ENCODE results near the gene ATRX.
"Not testable (repeated sequence)": the region's sequence is repeated elsewhere in the genome, so short reads cannot be mapped to it uniquely, and the experiment has no call there.

Gene ATRX

GRCh38 chrX:77621453-77621852, 164.6 kb downstream of the ATRX start:
- not testable (repeated sequence) for DNase-seq (ENCODE audit: low read depth)

GRCh38 chrX:77617206-77617605, 168.8 kb downstream of the ATRX start:
- no peak for DNase-seq (ENCODE audit: low read depth)

- no peak for DNase-seq (ENCODE audit: low read depth)
These were observed 182.2 kb downstream of the ATRX start for GRCh38 chrX:77603635-77604336.

- no peak for DNase-seq (ENCODE audit: low read depth)
These were observed 188.5 kb downstream of the ATRX start for GRCh38 chrX:77597511-77597910.

GRCh38 chrX:77597090-77597489, 188.9 kb downstream of the ATRX start:
- DNase-seq (ENCODE audit: low read depth), result no peak

- DNase-seq (ENCODE audit: low read depth), result no peak
These were observed 190.2 kb downstream of the ATRX start for GRCh38 chrX:77595848-77596247.

- DNase-seq (ENCODE audit: low read depth), result no peak
These were observed 213.7 kb downstream of the ATRX start for GRCh38 chrX:77572322-77572721.

GRCh38 chrX:77565278-77565677, 220.7 kb downstream of the ATRX start:
- no peak for DNase-seq (ENCODE audit: low read depth)

GRCh38 chrX:77564823-77565222, 221.2 kb downstream of the ATRX start:
- no peak for DNase-seq (ENCODE audit: low read depth)

- DNase-seq (ENCODE audit: low read depth), result no peak
These were observed 224.6 kb downstream of the ATRX start for GRCh38 chrX:77561372-77561771.

- DNase-seq (ENCODE audit: low read depth), result no peak
These were observed 229.7 kb downstream of the ATRX start for GRCh38 chrX:77556276-77556675.

- DNase-seq (ENCODE audit: low read depth), result no peak
These were observed 237.3 kb downstream of the ATRX start for GRCh38 chrX:77548751-77549150.

- not testable (repeated sequence) for DNase-seq (ENCODE audit: low read depth)
These were observed 246.2 kb downstream of the ATRX start for GRCh38 chrX:77539778-77540177.

- DNase-seq (ENCODE audit: low read depth), result not testable (repeated sequence)
These were observed 254.8 kb downstream of the ATRX start for GRCh38 chrX:77531261-77531660.

- no peak for DNase-seq (ENCODE audit: low read depth)
These were observed 258.0 kb downstream of the ATRX start for GRCh38 chrX:77528034-77528433.

GRCh38 chrX:77527233-77528001, 258.6 kb downstream of the ATRX start:
- no peak for DNase-seq (ENCODE audit: low read depth)

GRCh38 chrX:77519765-77520164, 266.3 kb downstream of the ATRX start:
- DNase-seq (ENCODE audit: low read depth), result no peak

- no peak for DNase-seq (ENCODE audit: low read depth)
These were observed 271.8 kb downstream of the ATRX start for GRCh38 chrX:77514177-77514576.

GRCh38 chrX:77510007-77510406, 276.0 kb downstream of the ATRX start:
- DNase-seq (ENCODE audit: low read depth), result no peak

GRCh38 chrX:77505227-77505626, 280.8 kb downstream of the ATRX start:
- peak; percentile 24 for DNase-seq (ENCODE audit: low read depth)

- no peak for DNase-seq (ENCODE audit: low read depth)
These were observed 283.0 kb downstream of the ATRX start for GRCh38 chrX:77502951-77503525.

GRCh38 chrX:77500164-77500563, 285.9 kb downstream of the ATRX start:
- not testable (repeated sequence) for DNase-seq (ENCODE audit: low read depth)
